Rectal smooth muscle tissue (tissue), 1 donor: ENCODE results near the gene NEK7.
"Not testable (repeated sequence)": the region's sequence is repeated elsewhere in the genome, so short reads cannot be mapped to it uniquely, and the experiment has no call there.

Experiments
- H3K27ac ChIP-seq: one replicate; pipeline ENCODE4 v1.7.0; 2013; ENCODE audit warnings: low read depth, low read length, inconsistent platforms
- H3K27me3 ChIP-seq: one replicate; pipeline ENCODE4 v1.7.0; 2013; ENCODE audit warnings: low read length; ENCODE audit not compliant: control insufficient read depth, insufficient read depth
- H3K36me3 ChIP-seq: one replicate; pipeline ENCODE4 v1.7.0; 2013; ENCODE audit warnings: low read length; ENCODE audit not compliant: control insufficient read depth, insufficient read depth
- H3K4me1 ChIP-seq: one replicate; pipeline ENCODE4 v1.7.0; 2013; ENCODE audit warnings: low read length; ENCODE audit not compliant: control insufficient read depth, insufficient read depth
- H3K4me3 ChIP-seq: one replicate; pipeline ENCODE4 v1.7.0; 2013; ENCODE audit warnings: low read length
- H3K9ac ChIP-seq: one replicate; pipeline ENCODE4 v1.7.0; 2013; ENCODE audit warnings: low read length

Gene NEK7

DNA sequence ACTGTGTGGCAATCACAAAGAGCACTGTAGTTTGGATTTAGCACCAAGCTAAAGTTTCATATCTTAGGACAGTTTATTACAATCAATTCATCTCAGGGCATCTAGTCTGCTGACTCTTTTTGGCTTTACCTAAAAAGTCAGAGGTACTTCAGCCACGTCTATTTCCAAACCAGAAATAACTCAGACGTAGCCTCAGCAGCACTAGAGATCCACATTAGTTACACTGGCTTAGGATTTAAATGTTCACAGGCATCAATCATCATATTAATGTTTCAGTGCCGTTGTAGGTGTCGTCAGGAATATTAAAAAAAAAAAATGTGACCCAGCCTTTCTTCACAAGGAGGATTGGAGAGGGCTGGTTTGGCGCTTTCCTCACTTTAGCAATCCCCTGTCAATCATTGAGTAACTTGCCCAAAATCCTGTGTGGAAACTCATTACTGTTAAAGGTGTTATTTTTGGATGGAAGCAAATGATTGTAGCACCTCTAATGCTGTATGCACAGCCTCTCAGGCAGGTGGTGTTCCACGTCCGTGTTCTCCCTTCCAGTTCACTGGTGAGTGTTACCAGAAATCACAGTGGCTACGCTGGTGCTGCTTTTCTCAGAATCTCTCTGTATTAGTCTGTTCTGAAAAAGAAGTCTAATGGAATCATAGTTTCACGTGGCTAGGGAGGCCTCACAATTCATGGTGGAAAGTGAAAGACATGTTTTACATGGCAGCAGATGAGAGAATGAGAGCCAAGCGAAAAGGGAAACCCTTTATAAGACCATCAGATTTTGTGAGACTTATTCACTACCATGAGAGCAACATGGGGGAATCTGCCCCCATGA, 45.4 kb downstream of the NEK7 start:
- Histone ChIP-seq H3K27ac (no peak overlapping the region), H3K4me3 (no peak overlapping the region), H3K4me1 (no peaks in the 10 kb centered on the region), H3K9ac (no peak overlapping the region), H3K36me3 (no peaks in the 10 kb centered on the region), H3K27me3 (no peaks in the 10 kb centered on the region)

DNA sequence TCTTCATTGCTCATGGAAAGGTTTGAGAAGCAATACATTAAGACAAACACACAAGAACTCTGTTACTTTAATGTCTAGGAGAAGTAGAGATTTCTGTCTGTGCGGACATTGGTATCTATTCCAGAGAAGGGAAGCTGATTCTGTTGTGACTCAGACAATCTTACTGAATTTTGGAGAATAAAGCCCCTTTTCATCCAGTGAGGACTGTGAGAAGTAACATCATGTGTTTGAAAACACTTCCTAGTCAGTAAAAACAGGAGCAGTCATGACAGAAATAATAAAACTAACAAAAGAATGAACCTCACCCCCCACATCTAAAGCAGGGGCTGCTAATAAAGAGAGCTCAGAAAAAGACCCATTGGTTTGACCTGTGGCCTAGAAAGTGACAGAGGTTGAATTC, 46.6 kb downstream of the NEK7 start:
- no peaks in the 10 kb centered on the region for H3K27me3 ChIP-seq
- H3K4me1 ChIP-seq: no peaks in the 10 kb centered on the region
- H3K27ac ChIP-seq: no peak overlapping the region
- H3K36me3 ChIP-seq: no peaks in the 10 kb centered on the region
- no peak overlapping the region for H3K4me3 ChIP-seq
- H3K9ac ChIP-seq: no peak overlapping the region

DNA sequence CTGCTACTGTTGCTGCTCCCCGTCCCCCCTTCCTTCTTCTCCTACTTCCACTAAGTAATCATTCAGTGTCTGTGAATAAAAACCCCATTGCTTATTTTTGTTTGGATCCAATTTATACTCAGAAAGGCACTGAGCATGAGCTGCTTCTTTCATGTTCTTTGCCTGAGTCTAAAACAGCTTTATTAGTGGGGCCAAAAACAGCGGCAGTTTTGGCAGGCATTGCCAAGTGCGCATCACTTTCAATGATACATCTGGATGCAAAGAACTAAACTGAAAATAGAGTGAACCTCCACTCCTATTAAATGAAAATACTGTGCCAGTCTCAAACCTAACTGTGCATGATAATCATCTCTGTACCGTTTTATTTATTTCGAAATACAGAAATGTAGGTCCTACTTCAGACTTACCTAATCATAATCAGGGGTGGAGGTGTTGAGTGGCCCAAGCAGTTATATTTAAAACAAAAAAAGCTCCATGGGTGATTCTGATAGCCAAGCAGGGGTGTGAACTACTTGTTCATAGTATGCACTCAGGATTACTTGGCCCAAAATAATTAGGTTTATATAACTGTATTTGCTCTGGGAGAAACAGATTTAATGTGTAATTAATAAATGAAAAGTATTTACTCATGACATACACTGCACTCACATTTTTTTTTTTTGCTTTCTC, 48.4 kb downstream of the NEK7 start:
- H3K9ac ChIP-seq: no peak overlapping the region
- no peak overlapping the region for H3K27ac ChIP-seq
- no peaks in the 10 kb centered on the region for H3K36me3 ChIP-seq
- no peaks in the 10 kb centered on the region for H3K27me3 ChIP-seq
- no peaks in the 10 kb centered on the region for H3K4me1 ChIP-seq
- no peak overlapping the region for H3K4me3 ChIP-seq

DNA sequence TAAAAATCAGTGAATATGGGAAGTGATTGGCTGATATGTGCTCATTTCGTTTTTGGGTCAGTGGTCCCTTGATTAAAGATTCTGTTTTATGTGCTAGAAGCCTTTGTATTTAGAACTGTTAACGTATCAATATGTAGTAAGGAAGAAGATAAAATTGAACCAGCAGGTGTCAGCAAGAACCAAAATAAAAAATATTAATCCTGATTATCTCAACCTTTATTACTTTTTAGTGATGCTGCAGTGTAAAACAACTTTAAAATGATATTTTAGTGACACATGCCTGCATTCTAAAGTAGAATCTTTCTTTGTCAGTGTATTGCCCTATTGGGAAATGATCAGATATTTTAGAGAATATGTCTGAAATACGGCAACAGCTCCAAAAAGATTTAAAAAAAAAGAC, 49.5 kb downstream of the NEK7 start:
- no peaks in the 10 kb centered on the region for H3K4me1 ChIP-seq
- no peaks in the 10 kb centered on the region for H3K36me3 ChIP-seq
- H3K9ac ChIP-seq: no peak overlapping the region
- no peaks in the 10 kb centered on the region for H3K27me3 ChIP-seq
- no peak overlapping the region for H3K27ac ChIP-seq
- H3K4me3 ChIP-seq: no peak overlapping the region

DNA sequence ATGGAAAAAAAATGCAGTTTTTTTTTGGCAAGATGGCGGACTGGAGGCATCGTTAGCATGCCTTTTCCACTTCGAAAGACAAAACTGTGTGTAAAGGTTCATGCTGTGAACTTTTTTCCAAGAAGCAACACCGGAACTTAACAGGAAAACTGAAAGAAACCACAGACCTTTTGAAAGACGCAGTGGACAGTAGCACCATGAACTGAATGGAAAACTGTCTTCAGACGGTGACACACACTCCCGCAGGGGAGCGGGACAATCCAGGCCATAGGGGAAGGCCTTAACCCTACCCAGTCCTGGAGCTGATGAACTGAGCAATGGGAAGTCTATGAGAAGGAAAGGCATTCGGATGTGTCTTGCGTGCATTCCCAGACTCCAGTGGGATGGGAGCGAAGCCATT, 54.9 kb downstream of the NEK7 start:
- Histone ChIP-seq H3K36me3 (peaks cover 5% of the 10 kb centered on the region), H3K4me1 (no peaks in the 10 kb centered on the region), H3K9ac (no peak overlapping the region), H3K27me3 (no peaks in the 10 kb centered on the region), H3K27ac (no peak overlapping the region), H3K4me3 (no peak overlapping the region)

DNA sequence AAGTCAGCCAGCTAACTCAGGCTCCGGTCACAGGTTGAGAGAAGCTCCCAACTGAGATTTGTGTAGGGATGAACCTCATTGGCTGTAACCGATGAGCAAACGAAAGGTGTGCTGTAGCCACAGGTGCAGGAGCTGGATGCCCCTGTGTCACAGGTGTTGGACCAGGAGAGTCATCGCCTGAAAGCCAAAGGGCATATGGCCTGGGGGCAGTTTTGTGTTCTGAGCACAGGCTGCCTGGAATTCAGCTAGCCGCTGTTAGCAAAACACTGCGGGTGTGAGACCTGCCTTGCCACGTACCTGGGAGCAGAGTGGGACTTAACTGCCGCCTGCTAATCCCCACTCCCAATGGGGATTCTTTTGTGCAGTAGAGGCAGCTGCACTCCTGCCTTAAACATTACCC, 55.3 kb downstream of the NEK7 start:
- H3K4me3 ChIP-seq: no peak overlapping the region
- H3K36me3 ChIP-seq: peaks cover 5% of the 10 kb centered on the region
- no peaks in the 10 kb centered on the region for H3K4me1 ChIP-seq
- no peak overlapping the region for H3K9ac ChIP-seq
- no peaks in the 10 kb centered on the region for H3K27me3 ChIP-seq
- no peak overlapping the region for H3K27ac ChIP-seq

DNA sequence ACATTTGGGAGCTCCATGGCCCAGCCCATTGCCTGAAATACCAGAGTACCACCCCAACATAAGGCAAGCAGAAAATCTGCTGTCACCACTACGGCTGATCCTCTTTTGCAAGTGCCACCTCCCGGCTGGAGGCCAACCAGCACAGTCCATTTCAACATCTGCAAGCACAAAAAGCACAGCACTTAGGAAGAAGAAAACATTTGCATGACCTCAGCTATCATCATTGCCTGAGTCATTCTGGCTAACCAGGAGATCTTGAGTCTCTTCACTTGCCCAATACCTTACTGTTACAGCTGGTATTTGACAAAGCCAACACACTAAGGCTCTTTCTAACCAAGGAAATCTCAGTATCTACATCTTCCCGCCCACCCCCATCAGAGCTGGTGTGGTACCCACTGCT, 55.9 kb downstream of the NEK7 start:
- H3K36me3 ChIP-seq: peaks cover 5% of the 10 kb centered on the region
- no peak overlapping the region for H3K27ac ChIP-seq
- H3K27me3 ChIP-seq: no peaks in the 10 kb centered on the region
- H3K9ac ChIP-seq: no peak overlapping the region
- no peak overlapping the region for H3K4me3 ChIP-seq
- H3K4me1 ChIP-seq: no peaks in the 10 kb centered on the region

DNA sequence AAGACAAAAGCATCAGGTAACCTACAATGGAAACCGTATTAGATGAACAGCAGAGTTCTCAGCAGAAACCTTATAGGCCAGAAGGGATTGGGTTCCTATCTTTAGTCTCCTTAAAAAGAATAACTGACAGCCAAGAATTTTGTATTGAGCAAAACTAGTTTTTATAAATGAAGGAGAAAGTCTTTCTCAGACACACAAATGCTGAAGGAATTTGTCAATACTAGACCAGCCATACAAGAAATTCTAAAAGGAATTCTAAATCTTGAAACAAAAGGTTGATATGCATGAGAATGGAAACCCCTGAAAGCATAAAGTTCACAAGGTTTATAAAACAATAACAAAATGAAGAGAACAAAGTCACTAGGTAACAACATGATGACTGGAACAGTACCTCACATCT, 58.1 kb downstream of the NEK7 start:
- no peaks in the 10 kb centered on the region for H3K4me1 ChIP-seq
- H3K9ac ChIP-seq: no peak overlapping the region
- no peak overlapping the region for H3K4me3 ChIP-seq
- H3K27ac ChIP-seq: no peak overlapping the region
- H3K36me3 ChIP-seq: peaks cover 5% of the 10 kb centered on the region
- H3K27me3 ChIP-seq: no peaks in the 10 kb centered on the region

DNA sequence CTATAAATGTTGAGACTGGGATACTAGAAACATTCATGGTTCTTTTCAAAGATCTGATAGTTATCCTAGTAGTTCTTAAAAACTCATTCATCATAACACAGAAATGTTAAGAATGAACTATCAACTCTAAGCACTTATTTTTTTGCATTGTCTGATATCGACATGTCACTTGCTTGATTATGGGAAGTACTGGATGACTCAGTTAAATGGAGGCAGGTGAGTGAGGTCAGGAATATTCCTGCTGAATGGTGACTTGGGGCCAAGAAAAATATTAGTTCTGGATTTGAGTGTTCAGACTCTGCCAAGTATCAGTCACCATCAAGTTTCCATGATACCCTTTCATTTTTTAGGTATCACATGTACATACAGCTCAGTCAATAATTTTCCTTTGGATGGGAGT, 63.6 kb downstream of the NEK7 start:
- no peaks in the 10 kb centered on the region for H3K4me1 ChIP-seq
- no peak overlapping the region for H3K27ac ChIP-seq
- no peaks in the 10 kb centered on the region for H3K36me3 ChIP-seq
- H3K9ac ChIP-seq: no peak overlapping the region
- no peaks in the 10 kb centered on the region for H3K27me3 ChIP-seq
- H3K4me3 ChIP-seq: no peak overlapping the region

DNA sequence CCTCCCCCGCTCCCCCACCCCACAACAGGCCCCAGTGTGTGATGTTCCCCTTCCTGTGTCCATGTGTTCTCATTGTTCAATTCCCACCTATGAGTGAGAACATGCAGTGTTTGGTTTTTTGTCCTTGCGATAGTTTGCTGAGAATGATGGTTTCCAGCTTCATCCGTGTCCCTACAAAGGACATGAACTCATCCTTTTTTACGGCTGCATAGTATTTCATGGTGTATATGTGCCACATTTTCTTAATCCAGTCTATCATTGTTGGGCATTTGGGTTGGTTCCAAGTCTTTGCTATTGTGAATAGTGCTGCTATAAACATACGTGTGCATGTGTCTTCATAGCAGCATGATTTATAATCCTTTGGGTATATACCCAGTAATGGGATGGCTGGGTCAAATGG, 70.2 kb downstream of the NEK7 start:
- not testable (repeated sequence) for H3K27ac ChIP-seq, H3K4me1 ChIP-seq, H3K36me3 ChIP-seq, H3K27me3 ChIP-seq, H3K4me3 ChIP-seq, H3K9ac ChIP-seq

DNA sequence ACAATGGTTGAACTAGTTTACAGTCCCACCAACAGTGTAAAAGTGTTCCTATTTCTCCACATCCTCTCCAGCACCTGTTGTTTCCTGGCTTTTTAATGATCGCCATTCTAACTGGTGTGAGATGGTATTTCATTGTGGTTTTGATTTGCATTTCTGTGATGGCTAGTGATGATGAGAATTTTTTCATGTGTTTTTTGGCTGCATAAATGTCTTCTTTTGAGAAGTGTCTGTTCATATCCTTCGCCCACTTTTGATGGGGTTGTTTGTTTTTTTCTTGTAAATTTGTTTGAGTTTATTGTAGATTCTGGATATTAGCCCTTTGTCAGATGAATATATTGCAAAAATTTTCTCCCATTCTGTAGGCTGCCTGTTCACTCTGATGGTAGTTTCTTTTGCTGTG, 70.7 kb downstream of the NEK7 start:
- H3K9ac ChIP-seq, H3K36me3 ChIP-seq, H3K27ac ChIP-seq, H3K4me1 ChIP-seq, H3K4me3 ChIP-seq, H3K27me3 ChIP-seq: not testable (repeated sequence)

DNA sequence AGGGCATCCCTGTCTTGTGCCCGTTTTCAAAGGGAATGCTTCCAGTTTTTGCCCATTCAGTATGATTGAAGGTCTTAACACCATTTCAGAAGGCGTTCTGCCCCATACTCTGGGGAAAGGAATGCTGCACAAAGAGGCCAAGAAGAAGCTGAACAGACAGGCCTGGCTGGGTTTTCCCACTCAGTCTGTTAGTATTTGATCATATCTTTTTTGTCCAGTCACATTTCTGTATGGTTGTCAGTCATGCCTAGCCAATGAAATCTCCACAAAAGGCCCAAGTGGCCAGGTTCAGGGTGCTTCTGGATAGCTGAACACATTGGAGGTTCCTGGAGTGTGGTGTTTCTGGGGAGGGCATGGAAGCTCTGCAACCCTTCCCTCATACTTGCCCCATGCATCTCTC, 72.1 kb downstream of the NEK7 start:
- H3K36me3 ChIP-seq: no peaks in the 10 kb centered on the region
- no peak overlapping the region for H3K27ac ChIP-seq
- no peak overlapping the region for H3K4me3 ChIP-seq
- H3K4me1 ChIP-seq: no peaks in the 10 kb centered on the region
- no peak overlapping the region for H3K9ac ChIP-seq
- H3K27me3 ChIP-seq: no peaks in the 10 kb centered on the region

DNA sequence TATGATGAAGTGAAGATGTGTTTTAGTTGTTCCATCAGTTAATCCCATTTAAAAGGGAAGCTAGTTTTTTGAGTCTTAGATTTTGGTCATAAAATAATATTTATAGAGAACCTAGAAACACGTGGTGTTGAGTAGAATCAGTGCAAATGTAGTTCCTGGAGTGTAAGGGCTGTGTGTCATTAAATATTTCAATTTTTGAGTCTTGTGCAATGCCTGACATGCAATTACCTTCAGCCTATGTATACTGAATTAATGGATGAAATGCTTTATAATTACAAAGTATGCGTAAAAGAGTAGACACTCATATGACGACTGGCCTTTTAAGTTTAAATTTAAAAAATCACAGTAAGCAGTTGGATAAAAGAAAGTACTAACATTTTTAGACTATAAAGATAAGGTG, 75.0 kb downstream of the NEK7 start:
- Histone ChIP-seq H3K9ac (no peak overlapping the region), H3K27ac (no peak overlapping the region), H3K4me3 (no peak overlapping the region), H3K4me1 (no peaks in the 10 kb centered on the region), H3K27me3 (no peaks in the 10 kb centered on the region), H3K36me3 (peaks cover 3% of the 10 kb centered on the region)
